Dedifferentiated amniotic fluid mesenchymal stem cell (primary cell): ENCODE measurements around the gene PLXNB3.

Source experiments
- DNase-seq: peaks from one replicate; pipeline ENCODE4 v3.0.0-alpha.2; 2016; ENCODE audit errors: extremely low spot score

The PLXNB3 gene

DNA sequence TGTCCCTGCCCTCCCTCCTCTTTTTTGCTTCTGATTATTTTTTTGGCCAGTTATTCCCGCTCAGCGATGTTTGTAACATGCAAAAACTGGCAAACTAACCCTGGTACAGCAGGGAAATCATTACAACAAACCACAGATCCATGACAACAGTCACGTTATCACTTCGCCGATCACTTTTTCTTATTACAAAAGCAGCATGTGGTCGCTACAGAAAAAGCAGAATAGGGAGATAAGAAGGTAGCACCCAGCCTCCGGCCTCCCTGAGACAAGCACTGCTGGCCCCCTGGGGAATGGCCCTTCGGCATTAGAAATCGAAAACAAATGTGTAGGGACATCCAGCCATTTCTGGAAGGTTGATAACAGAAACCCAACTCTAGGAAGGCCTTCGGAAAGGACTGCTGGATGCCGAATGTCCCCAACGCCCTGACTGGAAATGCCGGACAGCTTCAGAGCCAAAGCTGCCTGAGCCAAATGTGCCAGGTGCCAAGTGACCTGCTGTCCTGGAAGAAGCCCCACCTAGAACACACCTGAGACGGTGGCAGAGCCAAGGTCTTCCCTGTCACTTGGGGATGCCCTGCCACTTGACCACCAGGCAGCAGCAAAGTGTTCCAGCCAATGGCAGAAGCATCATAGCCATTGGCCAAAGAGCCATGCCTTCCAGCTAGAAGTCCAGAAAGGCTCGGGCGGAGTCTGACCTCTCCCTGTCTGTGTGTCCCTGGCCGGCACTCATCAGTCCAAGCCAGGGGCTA, 27.2 kb downstream of the PLXNB3 start:
- no peak for DNase-seq

DNA sequence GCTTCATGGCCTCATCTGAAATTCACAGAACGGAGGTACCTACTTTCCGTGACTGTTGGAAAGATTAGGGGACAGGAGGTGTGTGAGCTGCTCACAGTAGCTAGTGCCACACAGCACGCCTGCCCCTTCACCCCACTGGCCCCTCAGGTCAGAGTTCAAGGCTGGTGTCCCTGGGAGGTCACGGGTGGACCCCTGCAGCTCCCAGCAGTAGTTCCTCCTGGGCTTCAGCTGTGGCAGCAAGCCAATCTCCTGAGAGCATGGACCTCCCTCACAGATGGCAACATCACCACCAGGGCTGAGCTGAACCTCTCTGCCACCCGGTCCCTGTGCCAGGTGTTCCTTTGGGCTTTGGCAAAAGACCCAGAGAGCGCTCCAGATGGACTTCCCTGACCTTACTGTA, 28.3 kb downstream of the PLXNB3 start:
- no peak for DNase-seq

DNA sequence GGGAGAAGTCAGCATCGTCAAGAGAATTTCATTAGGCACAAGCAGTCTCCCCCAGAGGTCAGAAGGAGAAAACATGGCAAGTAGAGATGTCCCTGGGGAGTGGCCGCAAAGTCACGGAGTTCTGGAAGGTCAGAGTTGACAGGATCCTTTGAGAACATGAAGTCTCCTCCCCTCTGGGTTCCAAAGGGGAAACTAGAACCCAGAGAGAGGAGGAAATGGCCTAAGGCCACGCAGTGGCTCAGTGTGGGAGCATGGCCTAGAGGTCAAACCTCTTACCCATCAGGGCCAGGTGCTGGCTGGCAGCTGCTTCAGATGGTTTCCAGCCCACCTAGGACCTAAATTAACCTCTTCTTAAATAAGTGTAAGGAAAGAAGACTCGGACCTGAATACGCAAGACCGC, 29.2 kb downstream of the PLXNB3 start:
- DNase-seq = no peak

DNA sequence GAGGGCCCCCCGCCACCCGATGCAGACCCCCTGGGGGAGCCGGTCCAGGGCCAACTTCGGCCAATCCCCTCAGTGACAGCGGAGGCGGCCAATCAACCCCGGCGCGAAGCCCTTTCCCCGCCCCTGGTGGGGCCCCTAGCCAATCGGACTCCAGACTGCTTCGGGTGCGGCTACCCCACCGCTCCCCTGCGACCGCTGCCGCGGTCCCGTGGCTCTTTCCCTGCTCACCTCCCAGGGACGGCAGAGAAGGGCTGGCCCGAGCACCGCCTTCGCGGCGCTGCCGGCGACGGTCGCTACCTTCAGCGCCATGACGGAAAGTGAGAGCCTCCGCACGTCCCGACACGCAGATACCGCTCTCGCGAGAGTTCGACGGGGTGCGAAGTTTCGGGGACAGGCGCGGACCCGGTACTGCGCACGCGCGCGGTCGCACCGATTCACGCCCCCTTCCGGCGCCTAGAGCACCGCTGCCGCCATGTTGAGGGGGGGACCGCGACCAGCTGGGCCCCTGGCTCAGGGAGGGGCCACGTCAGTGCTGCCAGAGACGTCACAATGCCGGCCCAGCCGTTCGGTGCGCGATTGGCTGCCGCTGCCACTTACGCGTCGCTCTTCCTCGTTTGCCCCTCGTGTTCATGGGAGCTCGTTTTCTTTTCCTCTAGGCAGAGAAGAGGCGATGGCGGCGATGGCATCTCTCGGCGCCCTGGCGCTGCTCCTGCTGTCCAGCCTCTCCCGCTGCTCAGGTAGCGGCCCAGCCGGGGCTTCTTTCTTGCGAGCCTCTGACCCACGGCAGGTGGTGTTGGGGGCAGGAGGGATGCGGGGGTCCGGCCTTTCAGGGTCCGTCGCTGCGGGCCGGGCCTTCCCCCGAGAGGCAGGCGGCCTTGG, 30.2 kb downstream of the PLXNB3 start, which contains the start of the genes IDH3G and SSR4:
Gene IDH3G, minus strand, starts transcription at position 358 of the 879 bp plus-strand sequence. Its CDS starts 49 bp downstream, at position 309.
Gene SSR4, plus strand, starts transcription at position 651 of the 879 bp plus-strand sequence. Its CDS starts 20 bp downstream, at position 671.
- peak; percentile 88 for DNase-seq

DNA sequence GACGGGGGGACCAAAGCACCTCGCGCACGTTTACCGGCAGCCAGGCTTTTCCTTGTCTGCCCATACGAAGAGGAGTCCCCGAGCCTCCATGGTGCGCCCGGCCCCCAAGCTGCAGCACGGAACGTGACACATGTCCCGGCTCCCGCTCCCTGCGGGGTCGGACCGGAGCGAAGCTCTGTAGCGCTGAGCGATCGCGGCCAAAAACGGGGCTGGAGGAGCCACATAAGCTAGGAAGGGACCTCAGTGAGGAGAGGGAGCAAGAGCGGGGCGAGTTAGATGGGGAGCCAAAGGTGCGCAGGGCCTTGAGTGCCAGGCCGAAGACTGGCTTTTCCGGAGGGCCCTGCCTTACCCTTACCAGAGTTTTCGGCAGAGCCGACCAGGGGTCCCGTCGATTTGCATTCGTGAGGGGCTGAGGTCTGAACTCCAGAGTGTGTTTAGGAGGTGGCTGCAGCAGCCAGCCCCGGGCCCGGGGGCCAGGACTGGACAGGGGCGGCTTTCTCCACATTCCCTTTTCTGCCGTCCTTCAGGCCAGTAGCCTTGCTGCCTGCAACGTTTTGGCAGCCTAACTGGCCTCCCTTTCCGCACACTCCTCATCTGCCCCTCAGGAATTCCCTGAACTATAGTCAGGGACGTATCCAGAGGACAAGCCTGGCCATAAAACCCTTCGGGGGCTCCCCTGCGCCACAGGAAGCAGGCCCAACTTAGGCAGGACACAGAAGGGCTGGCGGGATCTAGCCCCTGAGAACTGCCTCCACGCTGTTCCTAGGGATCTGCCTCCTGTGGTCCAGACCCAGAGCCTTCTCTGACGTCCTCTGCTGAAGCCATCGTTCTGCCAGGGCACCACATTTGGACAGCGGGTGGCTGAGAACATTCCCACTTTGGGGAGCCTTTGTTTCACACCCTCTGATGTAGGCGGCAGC, 31.1 kb downstream of the PLXNB3 start:
- no peak for DNase-seq

DNA sequence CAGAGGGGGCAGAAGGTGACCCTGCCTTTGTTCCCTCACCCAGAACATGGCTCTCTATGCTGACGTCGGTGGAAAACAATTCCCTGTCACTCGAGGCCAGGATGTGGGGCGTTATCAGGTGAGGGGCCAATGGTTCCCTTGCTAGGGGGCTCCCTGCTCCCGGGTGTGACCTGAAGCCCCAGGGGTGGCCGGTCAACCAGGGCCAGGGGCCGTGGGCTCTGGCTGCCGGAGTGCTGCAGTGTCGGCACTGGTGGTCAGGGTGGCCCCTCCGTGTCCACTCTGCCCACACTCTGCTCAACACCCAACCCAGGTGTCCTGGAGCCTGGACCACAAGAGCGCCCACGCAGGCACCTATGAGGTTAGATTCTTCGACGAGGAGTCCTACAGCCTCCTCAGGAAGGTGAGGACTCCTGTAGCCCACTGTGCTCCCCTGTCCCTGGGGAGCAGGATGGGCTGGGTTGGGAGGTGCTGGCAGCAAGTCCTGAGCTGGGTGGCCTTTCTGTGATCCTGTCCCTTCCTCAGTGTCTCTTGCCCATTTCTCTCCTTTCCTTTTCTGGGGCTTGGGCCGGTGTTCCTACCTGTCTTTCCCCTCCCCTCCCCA, 33.5 kb downstream of the PLXNB3 start:
- no peak for DNase-seq

DNA sequence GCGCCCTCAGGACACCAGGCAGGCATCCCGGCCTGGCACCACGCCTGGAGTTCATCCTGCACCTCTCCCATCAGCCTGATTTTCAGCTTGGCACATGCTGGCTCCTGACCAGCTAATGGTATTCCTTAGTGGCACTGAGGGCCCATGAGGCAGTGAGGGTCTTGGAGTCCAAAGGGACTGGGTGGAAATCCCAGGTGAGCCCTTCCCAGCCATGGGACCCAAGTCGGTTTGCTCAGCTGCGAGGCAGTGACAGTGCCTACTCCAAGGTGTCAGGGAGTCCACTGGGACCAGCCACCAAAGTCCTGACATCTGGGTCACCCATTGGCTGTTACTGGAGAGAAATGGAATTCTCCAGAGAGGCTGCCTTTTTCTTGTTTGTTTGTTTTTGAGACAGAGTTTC, 35.3 kb downstream of the PLXNB3 start:
- no peak for DNase-seq

DNA sequence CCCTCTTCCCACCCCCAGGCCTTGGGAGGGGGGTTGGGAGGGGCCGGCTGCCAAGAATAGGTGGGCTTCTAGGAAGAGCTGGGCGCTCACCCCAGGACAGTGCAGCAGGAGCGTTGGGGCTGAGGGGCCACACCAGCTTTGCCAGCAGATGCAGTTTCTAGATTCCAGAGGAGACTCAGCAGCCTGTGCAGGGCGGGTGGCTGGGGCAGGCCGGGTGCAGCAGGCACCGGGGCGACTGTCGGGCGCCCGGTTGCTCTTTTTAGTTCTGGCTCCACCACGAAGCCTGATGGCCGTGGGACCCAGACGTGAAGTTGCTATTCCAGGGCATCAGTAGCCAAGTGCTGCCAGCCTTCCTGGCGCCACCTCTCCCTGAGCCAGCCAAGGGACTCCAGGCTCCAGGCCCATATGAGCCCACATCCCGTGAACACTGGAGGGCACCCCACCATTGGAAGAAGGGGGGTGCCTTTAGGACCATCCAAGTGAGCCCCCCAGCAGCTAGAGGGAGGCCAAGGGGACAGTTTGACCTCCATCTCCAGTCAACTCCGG, 36.2 kb downstream of the PLXNB3 start:
- DNase-seq = no peak

DNA sequence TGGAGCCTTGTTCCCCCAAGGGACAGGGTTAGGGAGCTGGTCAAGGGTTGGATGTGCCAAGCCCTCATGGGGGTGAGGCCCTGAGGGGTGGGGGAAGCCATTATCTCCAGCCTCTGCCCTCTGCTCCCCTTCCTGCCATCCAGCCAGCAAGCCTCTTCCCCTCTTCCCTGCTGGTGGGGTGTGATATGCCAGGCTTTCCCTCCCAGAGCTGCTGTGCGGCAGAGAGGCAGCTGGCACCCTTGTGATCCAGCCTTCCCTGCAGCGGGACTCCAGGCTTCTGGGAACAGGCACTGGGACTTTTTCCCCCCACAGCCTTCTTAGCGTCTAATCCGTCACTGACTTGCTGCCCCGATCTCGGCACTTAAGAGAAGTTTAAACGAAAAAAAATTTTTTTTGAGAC, 36.7 kb downstream of the PLXNB3 start:
- DNase-seq = no peak

DNA sequence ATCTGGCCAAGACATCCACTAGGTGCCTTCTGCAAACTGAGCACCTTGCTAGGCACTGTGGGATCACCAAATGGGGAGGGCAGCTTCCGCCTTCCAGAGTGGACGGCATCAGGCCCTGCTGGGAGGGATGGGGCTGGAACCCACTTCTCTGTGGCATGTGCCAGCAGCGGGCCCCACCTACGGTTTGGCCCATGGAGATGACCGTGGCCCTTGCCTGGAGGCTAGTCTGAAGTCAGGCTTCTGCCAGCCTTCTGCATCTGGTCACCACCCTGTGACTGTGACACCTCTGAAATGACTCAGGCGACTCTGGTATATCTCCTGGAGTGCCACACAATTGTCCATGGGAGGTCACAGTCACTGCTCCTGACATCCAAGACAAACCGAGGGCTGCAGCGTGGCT, 37.6 kb downstream of the PLXNB3 start:
- DNase-seq = no peak

DNA sequence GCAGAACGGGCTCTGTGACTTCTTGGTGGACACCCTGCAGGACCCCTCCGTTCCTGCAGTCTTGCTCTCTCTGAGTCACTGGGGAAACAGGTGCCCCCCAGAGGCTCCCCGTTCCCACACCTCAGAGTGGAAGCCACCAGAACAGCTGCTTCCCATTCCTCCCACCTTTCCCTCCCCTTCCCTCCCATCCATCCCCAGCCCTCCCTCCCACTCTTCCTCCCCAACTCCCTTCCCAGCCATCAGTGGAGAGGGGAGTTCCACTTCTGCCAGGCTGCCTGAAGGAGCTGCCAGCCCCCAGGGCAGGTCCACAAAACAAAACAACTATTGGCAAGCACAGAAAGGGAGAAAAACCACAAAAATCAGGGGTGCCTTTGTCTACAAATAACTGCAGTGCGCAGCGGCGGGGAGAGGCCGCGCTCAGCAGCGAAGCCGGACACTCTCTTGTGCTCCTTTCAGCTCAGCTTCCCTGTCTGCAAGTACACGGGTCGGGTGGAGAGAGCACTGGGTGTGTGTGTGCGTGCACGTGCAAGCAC, 38.5 kb downstream of the PLXNB3 start:
- no peak for DNase-seq

DNA sequence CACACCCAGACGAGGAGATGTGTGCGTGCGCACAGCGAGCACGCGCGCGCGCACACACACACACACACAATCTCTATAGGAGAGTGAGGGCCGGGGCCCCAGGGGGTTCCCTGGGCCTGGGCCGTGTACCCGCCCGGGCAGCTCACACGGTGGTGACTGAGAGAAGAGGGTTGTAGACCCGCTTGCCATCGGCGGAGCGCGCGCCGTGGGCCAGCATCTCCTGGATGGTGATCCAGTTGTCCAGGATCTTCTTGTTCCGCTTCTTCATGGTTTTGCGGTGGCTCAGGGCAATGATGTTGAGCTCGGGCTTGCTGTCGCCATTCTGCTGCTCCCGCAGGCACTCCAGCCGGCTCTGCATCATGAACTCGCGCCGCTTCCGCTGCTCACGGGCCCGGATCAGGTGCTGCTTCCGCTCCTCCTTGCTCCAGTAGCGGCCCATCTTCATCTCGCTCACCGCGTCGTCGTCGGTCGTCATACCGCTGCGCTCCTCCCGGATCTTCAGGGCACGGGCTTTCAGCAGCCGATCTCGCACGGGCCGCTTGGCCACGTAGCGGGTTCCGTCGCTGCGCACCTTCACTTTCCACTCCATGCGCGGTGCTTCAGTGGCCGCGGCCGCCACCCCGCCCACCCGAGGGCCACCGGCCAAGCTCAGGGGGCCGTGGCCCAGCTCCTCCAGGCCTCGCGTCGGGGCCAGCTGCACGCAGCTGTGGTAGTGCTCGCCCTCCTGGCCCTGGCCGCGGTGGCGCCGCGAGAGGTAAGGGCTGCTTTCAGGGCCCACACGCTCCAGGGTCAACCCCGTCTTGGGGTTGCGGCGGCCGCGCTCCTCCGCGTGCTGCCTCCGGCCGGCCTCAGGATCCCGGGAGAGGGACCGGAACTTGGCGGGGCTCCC, 39.4 kb downstream of the PLXNB3 start:
- DNase-seq = no peak

DNA sequence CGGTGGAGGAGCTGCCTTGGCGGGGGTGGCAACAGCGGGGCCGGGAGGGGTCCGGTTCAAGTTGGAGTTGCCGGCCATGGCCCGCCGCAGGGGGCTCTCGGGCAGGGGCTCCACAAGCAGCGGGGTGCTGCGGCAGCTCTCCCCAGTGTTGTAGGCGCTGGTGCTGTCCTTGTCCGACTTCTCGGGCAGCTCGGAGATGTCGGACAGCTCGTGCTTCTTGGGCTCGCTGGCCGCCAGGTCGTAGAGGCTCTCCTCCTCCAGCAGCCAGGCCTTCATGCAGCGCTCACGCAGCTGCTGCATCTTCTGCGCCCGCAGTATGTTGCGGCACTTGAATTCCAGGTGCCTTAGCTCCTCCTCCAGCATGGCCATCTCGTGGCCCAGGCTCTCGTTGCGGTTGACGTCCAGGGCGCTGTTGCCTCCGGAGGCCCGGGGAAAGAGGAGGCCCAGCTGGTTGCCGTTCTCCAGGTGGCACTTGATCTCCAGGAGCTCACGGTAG, 40.1 kb downstream of the PLXNB3 start:
- DNase-seq = no peak

DNA sequence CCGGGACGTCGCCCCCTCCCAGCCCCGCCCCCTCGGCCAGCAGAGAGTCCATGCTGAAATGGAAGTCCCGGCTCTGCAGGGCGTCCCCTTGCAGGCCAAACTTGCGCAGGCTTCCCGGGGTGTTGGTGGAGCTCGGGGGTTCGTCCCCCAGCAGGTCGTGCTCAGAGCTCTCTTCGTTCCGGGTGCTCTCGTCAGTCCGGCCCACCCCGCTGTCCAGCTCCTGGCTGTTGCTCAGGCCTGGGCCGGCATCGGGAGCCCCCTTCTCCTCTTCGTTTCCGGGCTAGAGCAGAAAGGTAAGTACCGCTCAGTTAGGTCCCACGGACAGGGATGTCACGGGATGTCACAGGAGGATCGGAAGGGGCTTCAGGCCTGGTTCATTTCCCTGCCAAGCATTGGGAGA, 40.6 kb downstream of the PLXNB3 start:
- DNase-seq = no peak

DNA sequence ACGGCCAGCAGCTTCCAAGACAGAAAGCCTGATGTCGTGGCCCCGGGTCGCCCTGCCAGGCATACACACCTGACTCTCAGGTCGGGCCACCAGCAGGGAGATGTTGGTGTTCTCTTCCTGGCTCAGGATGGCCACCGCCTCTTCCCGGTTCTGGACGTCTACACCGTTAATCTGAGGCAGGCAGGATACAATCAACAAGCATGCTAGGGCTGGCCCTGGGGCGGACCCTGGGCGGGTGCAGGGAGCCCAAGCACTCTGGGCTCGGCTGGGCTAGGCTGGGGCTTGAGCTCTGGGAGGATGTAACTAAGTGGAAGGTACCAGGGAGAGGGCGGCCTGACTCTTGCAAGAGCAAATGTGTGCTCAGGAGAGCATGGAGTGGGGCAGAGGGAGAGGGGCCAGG, 41.4 kb downstream of the PLXNB3 start:
- DNase-seq = no peak

DNA sequence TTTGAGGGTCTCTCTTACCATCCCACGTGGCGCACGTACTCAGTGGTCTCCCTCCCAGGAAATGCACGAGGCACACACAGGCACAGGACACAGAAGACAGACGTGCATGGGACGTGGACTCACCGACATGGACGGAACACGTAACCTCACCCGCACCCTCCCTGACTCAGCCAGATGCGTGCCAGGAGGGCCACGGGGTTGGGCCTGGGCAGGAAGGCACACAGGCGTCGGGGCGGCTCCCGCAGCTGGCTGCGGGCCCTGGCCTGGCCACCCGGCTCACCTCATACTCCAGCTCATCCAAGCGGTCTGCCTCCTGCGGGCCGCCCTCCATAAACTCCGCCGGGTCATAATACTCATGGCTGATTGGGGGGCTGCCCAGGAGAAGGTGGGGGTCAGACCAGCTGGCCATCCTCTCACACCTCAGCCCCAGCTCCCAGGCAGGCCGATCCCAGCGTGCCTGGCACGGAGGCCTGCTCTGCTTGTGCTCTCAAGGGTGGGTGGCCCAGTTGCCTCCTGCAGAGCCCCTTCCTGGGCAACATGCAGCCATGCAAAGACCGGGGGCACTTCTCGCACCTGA, 43.0 kb downstream of the PLXNB3 start:
- no peak for DNase-seq

DNA sequence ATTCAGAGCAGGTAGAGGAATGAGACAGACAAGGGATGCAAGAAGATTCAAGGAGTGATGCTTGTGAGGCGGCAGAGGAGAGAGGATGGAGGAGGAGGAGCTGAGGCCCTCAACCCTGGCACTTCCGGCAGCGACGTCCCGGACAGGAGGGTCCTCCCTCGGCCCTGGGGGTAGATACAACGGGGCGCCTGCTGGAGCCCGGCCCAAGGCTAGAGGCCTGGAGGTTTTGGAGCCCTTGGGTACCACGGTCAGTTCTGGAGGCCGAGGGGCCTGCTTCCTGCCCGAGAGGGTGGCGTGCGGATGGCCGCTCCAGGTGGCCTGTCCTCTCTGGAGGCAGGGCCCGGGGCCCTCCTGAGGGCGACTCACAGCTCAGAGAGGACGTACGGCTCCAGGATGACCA, 43.9 kb downstream of the PLXNB3 start:
- DNase-seq = no peak

DNA sequence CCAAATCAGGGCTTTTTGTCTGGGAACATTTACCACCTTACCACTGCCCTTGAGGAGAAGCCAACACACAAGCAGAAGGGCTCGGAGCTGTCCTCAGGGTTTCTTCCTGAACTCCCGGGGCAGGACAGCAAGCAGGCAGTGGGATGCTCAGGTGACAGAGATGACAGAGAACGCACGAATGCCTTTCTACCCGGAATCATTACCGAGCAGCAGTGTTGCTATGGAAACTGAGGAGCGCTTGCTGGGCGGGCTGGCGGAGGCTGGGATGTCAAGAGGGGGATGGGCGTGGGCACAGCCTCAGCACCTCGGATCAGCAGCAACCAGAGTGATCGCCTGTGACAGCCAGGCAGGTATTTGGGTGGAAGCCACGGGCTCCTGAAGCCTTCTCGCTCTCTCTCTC, 48.2 kb downstream of the PLXNB3 start:
- no peak for DNase-seq

DNA sequence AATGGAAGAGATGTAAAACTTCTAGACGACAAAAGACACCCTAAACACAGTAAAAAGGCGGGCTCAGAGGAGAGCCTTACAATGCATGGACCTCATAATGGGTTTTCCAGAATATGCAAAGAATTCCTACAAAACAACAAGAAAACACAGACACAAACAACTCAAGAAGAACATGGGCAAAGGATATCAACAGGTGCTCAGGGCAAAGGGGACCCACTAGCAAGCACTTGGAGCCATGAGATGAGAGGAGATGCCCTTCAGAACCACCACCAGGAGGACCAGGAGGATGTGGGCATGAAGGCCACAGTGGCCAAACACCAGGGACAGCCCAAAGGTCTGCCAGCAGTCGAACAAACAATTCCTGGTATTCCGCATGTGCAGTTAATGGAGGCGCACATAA, 49.1 kb downstream of the PLXNB3 start:
- DNase-seq = no peak
